MG63 (cell line): ENCODE results near the gene FOXD2. TPM values are rescaled to one million over a fixed set of nuclear protein-coding genes. Genes with fewer than 3 reads are reported as not detected.
A peak's percentile ranks its signal among the peaks of the same experiment; 100 is the strongest.

ENCODE experiments used
- DNase-seq: peaks from one replicate; pipeline ENCODE4 v3.0.0-alpha.2; 2020
- H3K27me3 ChIP-seq: fragments of 250-450 bp; sonication (Bioruptor Pico); 2 replicates; pipeline ENCODE4 v1.5.1; 2020; ENCODE audit warnings: mild to moderate bottlenecking, moderate library complexity
- H3K36me3 ChIP-seq: fragments of 250-450 bp; sonication (Bioruptor Pico); 2 replicates; pipeline ENCODE4 v1.5.1; 2020; ENCODE audit warnings: mild to moderate bottlenecking, moderate library complexity
- H3K4me3 ChIP-seq: fragments of 250-450 bp; sonication (Bioruptor Pico); 2 replicates; pipeline ENCODE4 v1.5.1; 2020; ENCODE audit warnings: mild to moderate bottlenecking, moderate library complexity
- H3K9me3 ChIP-seq: fragments of 250-450 bp; sonication (Bioruptor Pico); 2 replicates; pipeline ENCODE4 v1.5.1; 2020; ENCODE audit warnings: mild to moderate bottlenecking, moderate library complexity
- total RNA-seq: library from RNA; depleted of rRNA; stranded (reverse); fragments of >200 nt; shearing (Covaris generic); gene quantifications from 2 replicates; pipeline ENCODE4 v1.2.3, GENCODE V29; 2014; ENCODE audit warnings: low replicate concordance

The FOXD2 gene
- total RNA-seq, 1 experiment from 2014 or later: 0.03 TPM

- Histone ChIP-seq H3K36me3 (no peaks in the 10 kb centered on the region), H3K27me3 (no peaks in the 10 kb centered on the region), H3K9me3 (no peaks in the 10 kb centered on the region), H3K4me3 (no peak overlapping the region)
- no peak for DNase-seq
Observed at GRCh38 chr1:47411436-47411835, 26.4 kb upstream of the FOXD2 start.

DNA sequence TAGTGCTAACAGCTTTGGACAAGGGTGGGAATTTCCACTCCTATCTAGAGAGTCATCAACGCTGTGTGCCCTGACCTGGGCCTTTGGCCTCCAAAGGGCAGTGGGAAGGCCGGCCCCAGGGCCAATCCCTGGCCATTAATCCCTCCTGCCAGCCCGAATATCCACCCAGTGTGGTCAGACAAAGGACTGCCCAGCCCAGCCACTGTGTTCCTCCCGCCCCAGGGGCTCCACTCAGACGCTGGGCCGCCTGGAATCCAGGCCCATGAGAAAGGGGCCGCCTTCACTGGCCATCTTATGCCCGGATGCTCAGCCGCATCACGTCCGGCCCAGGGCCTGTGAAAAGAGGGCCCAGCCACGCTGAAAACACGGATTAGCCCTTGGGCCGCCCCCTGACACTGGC is 25.4 kb upstream of the FOXD2 start:
- Histone ChIP-seq H3K9me3 (no peaks in the 10 kb centered on the region), H3K4me3 (no peak overlapping the region), H3K36me3 (no peaks in the 10 kb centered on the region), H3K27me3 (no peaks in the 10 kb centered on the region)
- no peak for DNase-seq

- Histone ChIP-seq H3K36me3 (no peaks in the 10 kb centered on the region), H3K9me3 (no peaks in the 10 kb centered on the region), H3K27me3 (no peaks in the 10 kb centered on the region), H3K4me3 (no peak within 1 kb of the TSS)
- DNase-seq: no peak
Observed at GRCh38 chr1:47415728-47416318, 22.0 kb upstream of the FOXD2 start, which contains the start of gene FOXE3. Gene FOXE3 (plus strand): TSS chr1:47416285. CDS start chr1:47416316, 31 bp downstream.

DNA sequence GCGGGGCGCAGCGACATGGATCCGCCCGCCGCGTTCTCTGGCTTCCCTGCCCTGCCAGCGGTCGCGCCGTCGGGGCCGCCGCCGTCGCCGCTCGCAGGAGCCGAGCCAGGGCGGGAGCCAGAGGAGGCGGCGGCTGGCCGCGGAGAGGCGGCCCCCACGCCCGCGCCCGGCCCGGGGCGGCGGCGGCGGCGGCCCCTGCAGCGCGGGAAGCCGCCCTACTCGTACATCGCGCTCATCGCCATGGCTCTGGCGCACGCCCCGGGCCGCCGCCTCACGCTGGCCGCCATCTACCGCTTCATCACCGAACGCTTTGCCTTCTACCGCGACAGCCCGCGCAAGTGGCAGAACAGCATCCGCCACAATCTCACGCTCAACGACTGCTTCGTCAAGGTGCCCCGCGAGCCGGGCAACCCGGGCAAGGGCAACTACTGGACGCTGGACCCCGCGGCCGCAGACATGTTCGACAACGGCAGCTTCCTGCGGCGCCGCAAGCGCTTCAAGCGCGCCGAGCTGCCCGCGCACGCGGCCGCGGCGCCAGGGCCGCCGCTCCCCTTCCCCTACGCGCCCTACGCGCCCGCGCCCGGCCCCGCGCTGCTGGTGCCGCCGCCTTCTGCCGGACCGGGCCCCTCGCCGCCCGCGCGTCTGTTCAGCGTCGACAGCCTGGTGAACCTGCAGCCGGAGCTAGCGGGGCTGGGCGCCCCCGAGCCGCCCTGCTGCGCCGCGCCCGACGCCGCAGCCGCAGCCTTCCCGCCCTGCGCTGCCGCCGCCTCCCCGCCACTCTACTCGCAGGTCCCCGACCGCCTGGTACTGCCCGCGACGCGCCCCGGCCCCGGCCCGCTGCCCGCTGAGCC is 21.3 kb upstream of the FOXD2 start:
- DNase-seq: peak; percentile 21
- Histone ChIP-seq H3K4me3 (no peak overlapping the region), H3K9me3 (no peaks in the 10 kb centered on the region), H3K27me3 (no peaks in the 10 kb centered on the region), H3K36me3 (no peaks in the 10 kb centered on the region)

DNA sequence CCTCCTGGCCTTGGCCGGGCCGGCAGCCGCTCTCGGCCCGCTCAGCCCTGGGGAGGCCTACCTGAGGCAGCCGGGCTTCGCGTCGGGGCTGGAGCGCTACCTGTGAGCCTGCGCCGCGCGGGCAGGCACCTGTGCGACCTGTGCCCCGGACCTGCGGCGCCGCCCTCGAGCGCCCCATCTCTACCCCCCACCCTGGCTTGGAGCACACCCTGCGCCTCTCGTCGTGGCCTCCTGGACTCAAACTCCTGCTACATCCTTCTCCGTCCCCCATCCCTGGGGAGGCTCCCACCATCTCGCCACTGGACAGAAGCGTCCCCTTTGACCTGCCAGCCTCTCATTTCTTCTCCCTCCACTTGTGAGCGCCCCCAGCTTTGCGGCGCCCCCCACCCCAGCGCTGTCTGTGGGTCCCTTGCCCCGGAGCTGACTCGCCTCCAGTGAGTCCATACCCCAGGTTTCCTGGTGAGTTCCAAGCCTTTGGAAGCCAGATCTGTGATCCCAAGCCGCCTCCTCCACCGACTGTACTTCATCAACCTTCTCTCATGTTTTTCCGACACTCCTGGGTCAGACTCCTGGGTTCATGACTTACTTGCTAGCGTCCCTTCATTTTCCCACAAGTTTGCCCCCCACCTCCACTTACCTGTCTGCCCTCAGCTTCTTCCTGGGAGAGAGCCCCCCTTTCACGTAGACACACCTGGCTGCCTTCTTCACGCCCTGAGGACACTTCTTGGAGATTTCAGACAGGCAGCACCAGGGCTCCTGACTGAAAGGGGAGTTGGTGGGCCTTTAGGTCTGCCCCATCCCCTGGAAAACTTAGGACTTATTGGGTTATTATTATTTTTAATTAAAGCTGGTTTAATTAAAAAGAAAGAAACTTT is 20.4 kb upstream of the FOXD2 start:
- no peaks in the 10 kb centered on the region for H3K36me3 ChIP-seq
- H3K9me3 ChIP-seq: no peaks in the 10 kb centered on the region
- no peak for DNase-seq
- no peaks in the 10 kb centered on the region for H3K27me3 ChIP-seq
- H3K4me3 ChIP-seq: no peak overlapping the region

- H3K36me3 ChIP-seq: no peaks in the 10 kb centered on the region
- H3K9me3 ChIP-seq: no peaks in the 10 kb centered on the region
- H3K27me3 ChIP-seq: no peaks in the 10 kb centered on the region
- DNase-seq: no peak
- no peak overlapping the region for H3K4me3 ChIP-seq
Observed at GRCh38 chr1:47418122-47418521, 19.7 kb upstream of the FOXD2 start.

- no peak overlapping the region for H3K4me3 ChIP-seq
- DNase-seq: no peak
- no peaks in the 10 kb centered on the region for H3K36me3 ChIP-seq
- H3K27me3 ChIP-seq: no peaks in the 10 kb centered on the region
- H3K9me3 ChIP-seq: no peaks in the 10 kb centered on the region
Observed at GRCh38 chr1:47418681-47419325, 19.0 kb upstream of the FOXD2 start.

- H3K4me3 ChIP-seq: no peak overlapping the region
- no peaks in the 10 kb centered on the region for H3K36me3 ChIP-seq
- no peak for DNase-seq
- H3K27me3 ChIP-seq: no peaks in the 10 kb centered on the region
- no peaks in the 10 kb centered on the region for H3K9me3 ChIP-seq
Observed at GRCh38 chr1:47420547-47420946, 17.3 kb upstream of the FOXD2 start.

GRCh38 chr1:47423872-47424271 is 14.0 kb upstream of the FOXD2 start:
- DNase-seq: no peak
- Histone ChIP-seq H3K27me3 (no peaks in the 10 kb centered on the region), H3K9me3 (no peaks in the 10 kb centered on the region), H3K36me3 (no peaks in the 10 kb centered on the region), H3K4me3 (no peak overlapping the region)

- Histone ChIP-seq H3K9me3 (no peaks in the 10 kb centered on the region), H3K36me3 (no peaks in the 10 kb centered on the region), H3K27me3 (no peaks in the 10 kb centered on the region), H3K4me3 (no peak overlapping the region)
- peak; percentile 49 for DNase-seq
Observed at GRCh38 chr1:47424336-47424982, 13.4 kb upstream of the FOXD2 start.

GRCh38 chr1:47431534-47431933 is 6.3 kb upstream of the FOXD2 start:
- no peaks in the 10 kb centered on the region for H3K27me3 ChIP-seq
- DNase-seq: no peak
- H3K4me3 ChIP-seq: no peak overlapping the region
- H3K9me3 ChIP-seq: no peaks in the 10 kb centered on the region
- H3K36me3 ChIP-seq: peaks cover 3% of the 10 kb centered on the region; the same call in 1 of the 2 replicates

DNA sequence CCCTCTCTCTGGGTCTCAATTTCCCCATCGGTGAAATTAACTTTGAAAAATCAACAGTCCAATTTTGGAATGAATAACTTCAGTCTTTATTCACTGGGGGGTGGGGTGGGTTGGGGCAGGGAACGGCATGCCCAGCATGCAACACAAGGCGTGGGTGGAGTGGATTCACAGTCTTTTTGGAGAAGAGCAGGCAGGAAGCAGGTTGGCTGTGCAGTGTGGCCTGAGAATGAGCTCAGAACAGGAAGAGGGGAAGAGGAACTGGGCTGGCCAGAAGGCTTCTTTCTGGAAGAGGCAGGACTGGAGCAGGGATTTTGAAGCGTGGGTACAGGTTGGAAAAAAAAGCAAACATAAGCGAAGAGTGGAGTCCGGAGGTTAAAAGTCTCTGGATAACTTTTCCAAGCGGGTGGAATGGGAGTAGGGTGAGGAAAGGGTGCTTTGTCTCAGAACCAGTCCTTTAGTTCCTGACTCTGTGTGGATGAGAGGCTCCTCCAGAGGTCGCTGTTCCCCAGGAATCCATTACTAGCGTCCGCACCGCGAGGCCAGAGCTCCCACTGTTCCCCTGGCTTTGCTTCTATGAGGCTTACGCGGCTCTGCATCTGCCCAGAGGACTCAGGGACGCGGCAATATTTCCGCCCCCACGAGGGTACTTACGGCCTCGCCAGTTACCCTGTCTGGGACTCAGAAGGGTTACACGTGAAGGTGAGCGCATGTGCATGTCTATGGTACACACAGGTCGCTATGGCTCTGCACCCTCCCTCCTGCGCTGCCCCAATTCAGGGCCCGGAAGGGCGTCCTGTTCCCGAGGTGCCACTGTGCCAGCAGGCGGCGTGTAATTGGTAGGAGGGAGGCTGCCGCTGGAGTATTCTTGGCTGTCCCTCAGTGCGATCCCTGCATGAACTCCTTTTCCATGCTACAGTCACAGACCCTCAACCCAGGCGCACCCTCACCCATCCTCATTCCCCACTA is 5.5 kb upstream of the FOXD2 start:
- DNase-seq: peak; percentile 28
- peaks cover 3% of the 10 kb centered on the region; the same call in 1 of the 2 replicates for H3K36me3 ChIP-seq
- H3K27me3 ChIP-seq: no peaks in the 10 kb centered on the region
- no peaks in the 10 kb centered on the region for H3K9me3 ChIP-seq
- H3K4me3 ChIP-seq: no peak overlapping the region

DNA sequence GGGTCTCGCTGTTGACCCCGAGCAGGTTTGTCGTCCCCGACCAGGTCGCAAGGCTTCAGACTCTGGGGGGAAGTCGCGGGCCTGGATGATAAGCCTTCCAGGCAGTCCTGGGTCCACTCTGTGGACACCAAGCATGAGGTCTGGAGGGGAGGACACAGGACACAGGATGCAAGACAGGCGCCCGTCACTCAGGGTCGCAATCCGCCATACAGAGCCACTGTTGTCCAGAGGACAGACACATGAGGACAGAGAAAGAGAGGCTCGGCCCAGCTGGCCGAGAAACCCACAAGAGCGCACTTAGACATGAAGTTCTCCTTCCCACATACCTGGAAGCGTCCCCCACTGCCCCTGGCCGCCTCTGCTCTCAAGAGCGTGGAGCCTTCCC is 4.8 kb upstream of the FOXD2 start:
- peaks cover 3% of the 10 kb centered on the region; the same call in 1 of the 2 replicates for H3K36me3 ChIP-seq
- no peaks in the 10 kb centered on the region for H3K9me3 ChIP-seq
- no peaks in the 10 kb centered on the region for H3K27me3 ChIP-seq
- no peak for DNase-seq
- H3K4me3 ChIP-seq: no peak overlapping the region

GRCh38 chr1:47433477-47434050 is 4.3 kb upstream of the FOXD2 start:
- no peak overlapping the region for H3K4me3 ChIP-seq
- no peaks in the 10 kb centered on the region for H3K9me3 ChIP-seq
- DNase-seq: no peak
- peaks cover 3% of the 10 kb centered on the region; the same call in 1 of the 2 replicates for H3K36me3 ChIP-seq
- H3K27me3 ChIP-seq: no peaks in the 10 kb centered on the region
